HCT116 (cell line): Measurements from ENCODE around the gene TANC1. TPM values are rescaled to one million over a fixed set of nuclear protein-coding genes. Genes with fewer than 3 reads are reported as not detected.

Experiments
- ATAC-seq: fragments of 200-7000 bp; cut with Tn5 transposase; 2 replicates; pipeline ENCODE4 v1.9.1; 2020; ENCODE audit warnings: mild to moderate bottlenecking, moderate library complexity
- BruUV-seq: library from RNA; stranded (reverse); fragments of 400-500 nt; replicated peaks from 2 replicates; lab custom pipeline; 2021; lab: Mats Ljungman, UMichigan
- CTCF ChIA-PET: fragments of 300-600 bp; sonication (Branson Sonifier 250); formaldehyde crosslinking; loops from one replicate; lab custom pipeline; 2021; ENCODE audit warnings: antibody characterized with exemption; lab: Charles Lee
- POLR2A ChIA-PET: fragments of 300-600, 350-600 bp; sonication (Branson Sonifier 250); formaldehyde crosslinking; loops from one replicate; lab custom pipeline; 2021; ENCODE audit warnings: antibody characterized with exemption; lab: Charles Lee
- RAD21 ChIA-PET, 2 experiments: fragments of 300-600 bp; sonication (Branson Sonifier 250); formaldehyde crosslinking; loops; one replicate each; lab custom pipeline; 2023; ENCODE audit warnings: low total read pairs in 2 of 2; ENCODE audit not compliant: uncharacterized antibody in 2 of 2, unreplicated experiment in 2 of 2, low non-redundant PET in 1 of 2; lab: Charles Lee
- DNase-seq: peaks from one replicate; pipeline ENCODE4 v3.0.0-alpha.2; 2010; ENCODE audit warnings: low read depth, low spot score
- H2AFZ ChIP-seq: fragments of 200-600 bp; shearing (Covaris generic), sonication (generic); 2 replicates; pipeline ENCODE4 v1.6.1; 2017; ENCODE audit warnings: low read depth, mixed run types, mixed read lengths, antibody characterized with exemption, low read length; ENCODE audit not compliant: poor library complexity, severe bottlenecking
- H3K27ac ChIP-seq: 2 replicates; pipeline ENCODE4 v1.5.1; 2012; ENCODE audit warnings: low read depth, low read length
- H3K27me3 ChIP-seq: fragments of 200-600 bp; sonication (generic); 2 replicates; pipeline ENCODE4 v1.6.1; 2016; ENCODE audit warnings: mixed run types, low read length, mixed read lengths; ENCODE audit not compliant: insufficient read depth
- H3K36me3 ChIP-seq, 2 experiments: fragments of 200-500 bp in 1 of 2; fragments of 200-600 bp in 1 of 2; sonication (Bioruptor generic) in 1 of 2; sonication (generic) in 1 of 2; 2 replicates each; pipeline versions ENCODE4 v1.5.1 to v1.6.1; 2014 to 2016; ENCODE audit warnings: low read length in 2 of 2, inconsistent platforms in 1 of 2, mixed read lengths in 1 of 2, mixed run types in 1 of 2; ENCODE audit not compliant: insufficient read depth in 2 of 2, control insufficient read depth in 1 of 2
- H3K4me1 ChIP-seq, 2 experiments: fragments of 200-600 bp in 1 of 2; sonication (generic) in 1 of 2; 2 replicates each; pipeline versions ENCODE4 v1.5.1 to v1.6.1; 2012 to 2017; ENCODE audit warnings: low read length in 2 of 2, inconsistent platforms in 1 of 2, mild to moderate bottlenecking in 1 of 2, mixed read lengths in 1 of 2, mixed run types in 1 of 2, moderate library complexity in 1 of 2; ENCODE audit not compliant: insufficient read depth in 2 of 2, control insufficient read depth in 1 of 2
- H3K4me2 ChIP-seq: fragments of 200-600 bp; sonication (generic); 2 replicates; pipeline ENCODE4 v1.6.1; 2017; ENCODE audit warnings: mixed run types, low read length, mixed read lengths
- H3K4me3 ChIP-seq, 2 experiments: fragments of 200-600 bp in 1 of 2; sonication (generic) in 1 of 2; replicated peaks in 1 of 2; 2 replicates each; pipeline ENCODE4 v1.5.1; 2011 to 2016; ENCODE audit warnings: low read length in 2 of 2, control low read depth in 1 of 2, low read depth in 1 of 2, mild to moderate bottlenecking in 1 of 2, mixed read lengths in 1 of 2, mixed run types in 1 of 2
- H3K79me2 ChIP-seq: fragments of 200-600 bp; sonication (generic); 2 replicates; pipeline ENCODE4 v1.6.1; 2017; ENCODE audit warnings: mild to moderate bottlenecking, mixed run types, low read length, moderate library complexity, mixed read lengths; ENCODE audit not compliant: insufficient read depth
- H3K9ac ChIP-seq: fragments of 200-600 bp; sonication (generic); 2 replicates; pipeline ENCODE4 v1.6.1; 2016; ENCODE audit warnings: low read length, mixed read lengths
- H3K9me2 ChIP-seq: fragments of 200-600 bp; sonication (generic), shearing (Covaris generic); 2 replicates; pipeline ENCODE4 v1.6.1; 2017; ENCODE audit warnings: mixed run types, mild to moderate bottlenecking, moderate library complexity; ENCODE audit not compliant: insufficient read depth
- H3K9me3 ChIP-seq, 2 experiments: fragments of 200-500 bp in 1 of 2; fragments of 200-600 bp in 1 of 2; sonication (Bioruptor generic) in 1 of 2; sonication (generic) in 1 of 2; 2 replicates each; pipeline ENCODE4 v1.6.1; 2014 to 2017; ENCODE audit warnings: low read length in 2 of 2, mixed read lengths in 2 of 2, inconsistent platforms in 1 of 2, low read depth in 1 of 2, mild to moderate bottlenecking in 1 of 2, mixed run types in 1 of 2, moderate library complexity in 1 of 2; ENCODE audit not compliant: control insufficient read depth in 1 of 2, insufficient read depth in 1 of 2
- H4K20me1 ChIP-seq: fragments of 200-600 bp; sonication (generic), shearing (Covaris generic); 2 replicates; pipeline ENCODE4 v1.6.1; 2017; ENCODE audit warnings: mixed run types, mild to moderate bottlenecking, moderate library complexity; ENCODE audit not compliant: insufficient read depth
- CEBPB ChIP-seq: IDR thresholded peaks from 2 replicates; pipeline ENCODE4 v1.6.1; 2012; ENCODE audit warnings: low read depth
- EZH2 ChIP-seq: fragments of 200-600 bp; sonication (generic); IDR thresholded peaks from 2 replicates; pipeline ENCODE4 v1.6.1; 2017; ENCODE audit warnings: antibody characterized with exemption, mixed run types
- EZH2phosphoT487 ChIP-seq: fragments of 200-600 bp; IDR thresholded peaks from 2 replicates; pipeline ENCODE4 v1.6.1; 2018; ENCODE audit warnings: antibody characterized with exemption, borderline replicate concordance
- JUND ChIP-seq: IDR thresholded peaks from 2 replicates; pipeline ENCODE4 v1.6.1; 2012
- POLR2A ChIP-seq: IDR thresholded peaks from 2 replicates; pipeline ENCODE4 v1.7.0; 2011; ENCODE audit warnings: borderline replicate concordance; ENCODE audit not compliant: insufficient read depth, insufficient read length; ENCODE audit errors: extremely low read depth
- POLR2AphosphoS5 ChIP-seq: IDR thresholded peaks from 2 replicates; pipeline ENCODE4 v1.6.1; 2011; ENCODE audit warnings: mild to moderate bottlenecking, low read depth, low read length, moderate library complexity
- RAD21 ChIP-seq: IDR thresholded peaks from 2 replicates; pipeline ENCODE4 v1.6.1; 2012; ENCODE audit warnings: low read depth, mild to moderate bottlenecking
- SRF ChIP-seq: IDR thresholded peaks from 2 replicates; pipeline ENCODE4 v1.6.1; 2012; ENCODE audit warnings: low read depth
- TCF7L2 ChIP-seq: IDR thresholded peaks from 2 replicates; pipeline ENCODE4 v1.7.0; 2011; ENCODE audit warnings: borderline replicate concordance, inconsistent platforms; ENCODE audit not compliant: insufficient read depth, insufficient read length; ENCODE audit errors: extremely low read depth
- ZFX ChIP-seq: fragments of 450-650 bp; IDR thresholded peaks from 2 replicates; pipeline ENCODE4 v1.6.1; 2017
- intact Hi-C: fragments of 100-400 bp; cut with micrococcal nuclease; formaldehyde crosslinking; loops from 2 replicates; pipeline ENCODE4 v1.10.0; 2022
- total RNA-seq: library from RNA; stranded (reverse); gene quantifications from one replicate; pipeline ENCODE4 v1.2.1, GENCODE V29; 2021; ENCODE audit not compliant: unreplicated experiment
- TF ChIP-seq, protein P1 (sequence below): IDR thresholded peaks from 2 replicates; pipeline ENCODE4 v1.6.1; 2012; ENCODE audit warnings: low read depth
- TF ChIP-seq, protein P2 (sequence below): IDR thresholded peaks from 2 replicates; pipeline ENCODE4 v1.6.1; 2012
- TF ChIP-seq, protein P3 (sequence below): IDR thresholded peaks from 2 replicates; pipeline ENCODE4 v1.6.1; 2011; ENCODE audit warnings: mild to moderate bottlenecking, low read length, moderate library complexity; ENCODE audit not compliant: insufficient replicate concordance; ENCODE audit errors: extremely low read depth

TANC1 gene
- total RNA-seq, 1 experiment from 2014 or later: 15.1 TPM

DNA sequence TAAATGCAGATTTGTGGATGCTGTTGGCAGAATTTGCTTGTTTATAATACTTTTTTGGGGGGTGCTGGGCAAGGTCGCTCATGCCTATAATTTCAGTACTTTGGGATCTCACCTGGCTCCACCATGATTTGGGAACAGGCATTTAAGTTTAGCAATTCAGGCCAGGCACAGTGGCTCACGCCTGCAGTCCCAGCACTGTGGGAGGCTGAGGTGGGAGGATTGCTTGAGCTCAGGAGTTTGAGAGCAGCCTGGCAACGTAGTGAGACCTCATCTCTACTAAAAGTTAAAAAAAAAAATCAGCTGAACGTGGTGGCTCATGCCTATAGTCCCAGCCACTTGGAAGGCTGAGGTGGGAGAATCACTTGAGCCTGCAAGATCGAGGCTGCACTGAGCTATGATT is 20.7 kb downstream of the TANC1 start:
- Histone ChIP-seq H3K4me1 (peaks cover 0 to 7% of the 10 kb centered on the region in 2 experiments; a peak in 1 of 4 replicates), H3K79me2 (peaks cover 39% of the 10 kb centered on the region)

DNA sequence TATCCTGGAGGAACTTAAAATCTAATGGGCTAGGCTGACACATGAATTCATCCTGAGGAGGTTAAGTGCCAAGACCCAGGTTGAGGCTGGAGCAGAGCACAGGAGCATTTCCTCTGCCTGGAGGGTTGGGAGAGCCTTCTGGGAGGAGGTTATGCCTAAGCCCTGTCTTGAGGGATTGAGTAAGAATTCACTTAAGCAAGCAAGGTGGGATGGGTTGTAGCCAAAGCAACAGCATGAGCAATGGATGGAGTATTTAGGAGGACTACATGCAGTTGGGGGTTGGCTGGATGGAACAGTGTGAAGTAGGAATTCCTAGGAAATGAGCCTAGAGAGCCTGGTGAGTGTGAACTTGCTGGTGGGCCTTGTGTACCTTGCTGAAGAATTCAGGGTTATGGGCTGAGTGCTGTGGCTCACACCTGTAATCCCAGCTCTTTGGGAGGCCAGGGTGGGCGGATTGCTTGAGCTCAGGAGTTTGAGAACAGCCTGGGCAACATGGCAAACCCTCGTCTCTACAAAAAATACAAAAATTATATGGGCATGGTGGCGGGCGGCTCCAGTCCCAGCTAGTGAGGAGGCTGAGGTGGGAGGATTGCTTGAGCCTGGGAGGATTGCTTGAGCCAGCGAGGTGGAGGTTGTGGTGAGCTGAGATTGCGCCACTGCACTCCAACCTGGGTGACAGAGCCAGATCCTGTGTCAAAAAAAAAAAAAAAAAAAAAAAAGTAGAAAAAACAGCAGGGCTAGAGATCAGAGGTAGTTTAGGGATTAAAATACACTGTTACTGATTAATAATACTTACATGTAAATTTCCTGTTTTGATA is 22.2 kb downstream of the TANC1 start:
- H3K79me2 ChIP-seq: peaks cover 39% of the 10 kb centered on the region
- BruUV-seq: no TSS peak
- no peaks in the 10 kb centered on the region for H3K36me3 ChIP-seq
- no peaks in the 10 kb centered on the region for H3K9me3 ChIP-seq
- H3K27ac ChIP-seq: no peak overlapping the region
- 0 out of 2 replicates have a peak overlapping the region, but pooled peaks have one; percentile 7 for H3K4me2 ChIP-seq
- H3K4me1 ChIP-seq: peaks cover 4 to 14% of the 10 kb centered on the region in 2 experiments; a peak in 3 of 4 replicates
- RAD21 ChIA-PET: no interaction called here
- CTCF ChIA-PET: no interaction called here
- no peak overlapping the region for H3K9ac ChIP-seq
- peak; percentile 30; the same call in 1 of the 2 replicates for ATAC-seq
- POLR2A ChIA-PET: no interaction called here
- intact Hi-C loops: no loop called here
- H3K27me3 ChIP-seq: no peaks in the 10 kb centered on the region
- no peaks in the 10 kb centered on the region for H3K9me2 ChIP-seq
- no peaks in the 10 kb centered on the region for H4K20me1 ChIP-seq
- H3K4me3 ChIP-seq: no peak overlapping the region
- H2AFZ ChIP-seq: no peak overlapping the region
- DNase-seq: no peak
- no peak for TF ChIP-seq ZFX
- no peak for TF ChIP-seq POLR2A
- TF ChIP-seq, protein P1, sequence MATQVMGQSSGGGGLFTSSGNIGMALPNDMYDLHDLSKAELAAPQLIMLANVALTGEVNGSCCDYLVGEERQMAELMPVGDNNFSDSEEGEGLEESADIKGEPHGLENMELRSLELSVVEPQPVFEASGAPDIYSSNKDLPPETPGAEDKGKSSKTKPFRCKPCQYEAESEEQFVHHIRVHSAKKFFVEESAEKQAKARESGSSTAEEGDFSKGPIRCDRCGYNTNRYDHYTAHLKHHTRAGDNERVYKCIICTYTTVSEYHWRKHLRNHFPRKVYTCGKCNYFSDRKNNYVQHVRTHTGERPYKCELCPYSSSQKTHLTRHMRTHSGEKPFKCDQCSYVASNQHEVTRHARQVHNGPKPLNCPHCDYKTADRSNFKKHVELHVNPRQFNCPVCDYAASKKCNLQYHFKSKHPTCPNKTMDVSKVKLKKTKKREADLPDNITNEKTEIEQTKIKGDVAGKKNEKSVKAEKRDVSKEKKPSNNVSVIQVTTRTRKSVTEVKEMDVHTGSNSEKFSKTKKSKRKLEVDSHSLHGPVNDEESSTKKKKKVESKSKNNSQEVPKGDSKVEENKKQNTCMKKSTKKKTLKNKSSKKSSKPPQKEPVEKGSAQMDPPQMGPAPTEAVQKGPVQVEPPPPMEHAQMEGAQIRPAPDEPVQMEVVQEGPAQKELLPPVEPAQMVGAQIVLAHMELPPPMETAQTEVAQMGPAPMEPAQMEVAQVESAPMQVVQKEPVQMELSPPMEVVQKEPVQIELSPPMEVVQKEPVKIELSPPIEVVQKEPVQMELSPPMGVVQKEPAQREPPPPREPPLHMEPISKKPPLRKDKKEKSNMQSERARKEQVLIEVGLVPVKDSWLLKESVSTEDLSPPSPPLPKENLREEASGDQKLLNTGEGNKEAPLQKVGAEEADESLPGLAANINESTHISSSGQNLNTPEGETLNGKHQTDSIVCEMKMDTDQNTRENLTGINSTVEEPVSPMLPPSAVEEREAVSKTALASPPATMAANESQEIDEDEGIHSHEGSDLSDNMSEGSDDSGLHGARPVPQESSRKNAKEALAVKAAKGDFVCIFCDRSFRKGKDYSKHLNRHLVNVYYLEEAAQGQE: no peak
- TF ChIP-seq SRF: no peak
- TF ChIP-seq JUND: no peak
- no peak for TF ChIP-seq TCF7L2
- TF ChIP-seq POLR2AphosphoS5: no peak
- TF ChIP-seq EZH2phosphoT487: no peak
- TF ChIP-seq EZH2: no peak
- TF ChIP-seq, protein P2, sequence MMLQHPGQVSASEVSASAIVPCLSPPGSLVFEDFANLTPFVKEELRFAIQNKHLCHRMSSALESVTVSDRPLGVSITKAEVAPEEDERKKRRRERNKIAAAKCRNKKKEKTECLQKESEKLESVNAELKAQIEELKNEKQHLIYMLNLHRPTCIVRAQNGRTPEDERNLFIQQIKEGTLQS: no peak

More for the DNA sequence above, 20.7 kb downstream of the TANC1 start:
- BruUV-seq: no TSS peak
- CTCF ChIA-PET: no interaction called here
- H3K4me3 ChIP-seq: no peak overlapping the region
- RAD21 ChIA-PET: interaction anchor here in 1 of 2 experiments (0.7 kb wide), 1 partner anchor 722 kb away, joined by 3 read pairs; no protein-coding TSS in a partner anchor
- no peak overlapping the region for H3K27ac ChIP-seq
- no peak overlapping the region for H2AFZ ChIP-seq
- no peaks in the 10 kb centered on the region for H3K9me2 ChIP-seq
- no peak for TF ChIP-seq CEBPB
- no peak for TF ChIP-seq RAD21
- no peak for TF ChIP-seq JUND
- TF ChIP-seq, protein P3, sequence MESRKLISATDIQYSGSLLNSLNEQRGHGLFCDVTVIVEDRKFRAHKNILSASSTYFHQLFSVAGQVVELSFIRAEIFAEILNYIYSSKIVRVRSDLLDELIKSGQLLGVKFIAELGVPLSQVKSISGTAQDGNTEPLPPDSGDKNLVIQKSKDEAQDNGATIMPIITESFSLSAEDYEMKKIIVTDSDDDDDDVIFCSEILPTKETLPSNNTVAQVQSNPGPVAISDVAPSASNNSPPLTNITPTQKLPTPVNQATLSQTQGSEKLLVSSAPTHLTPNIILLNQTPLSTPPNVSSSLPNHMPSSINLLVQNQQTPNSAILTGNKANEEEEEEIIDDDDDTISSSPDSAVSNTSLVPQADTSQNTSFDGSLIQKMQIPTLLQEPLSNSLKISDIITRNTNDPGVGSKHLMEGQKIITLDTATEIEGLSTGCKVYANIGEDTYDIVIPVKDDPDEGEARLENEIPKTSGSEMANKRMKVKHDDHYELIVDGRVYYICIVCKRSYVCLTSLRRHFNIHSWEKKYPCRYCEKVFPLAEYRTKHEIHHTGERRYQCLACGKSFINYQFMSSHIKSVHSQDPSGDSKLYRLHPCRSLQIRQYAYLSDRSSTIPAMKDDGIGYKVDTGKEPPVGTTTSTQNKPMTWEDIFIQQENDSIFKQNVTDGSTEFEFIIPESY: no peak
- no peak for TF ChIP-seq TCF7L2
- TF ChIP-seq ZFX: no peak
- no peaks in the 10 kb centered on the region for H3K27me3 ChIP-seq
- H3K36me3 ChIP-seq: no peaks in the 10 kb centered on the region
- DNase-seq: no peak
- H3K9me3 ChIP-seq: no peaks in the 10 kb centered on the region
- no peaks in the 10 kb centered on the region for H4K20me1 ChIP-seq
- H3K4me2 ChIP-seq: no peak overlapping the region
- POLR2A ChIA-PET: no interaction called here
- no peak for ATAC-seq
- intact Hi-C loops: no loop called here
- no peak overlapping the region for H3K9ac ChIP-seq
